Fibroblast of skin of left biceps (primary cell): ENCODE data around the gene ABI1.

Experiments used
- DNase-seq, 2 experiments: peaks; one replicate each; pipeline ENCODE4 v3.0.0-alpha.2; 2013; ENCODE audit warnings: low read depth in 2 of 2

Gene ABI1

DNA sequence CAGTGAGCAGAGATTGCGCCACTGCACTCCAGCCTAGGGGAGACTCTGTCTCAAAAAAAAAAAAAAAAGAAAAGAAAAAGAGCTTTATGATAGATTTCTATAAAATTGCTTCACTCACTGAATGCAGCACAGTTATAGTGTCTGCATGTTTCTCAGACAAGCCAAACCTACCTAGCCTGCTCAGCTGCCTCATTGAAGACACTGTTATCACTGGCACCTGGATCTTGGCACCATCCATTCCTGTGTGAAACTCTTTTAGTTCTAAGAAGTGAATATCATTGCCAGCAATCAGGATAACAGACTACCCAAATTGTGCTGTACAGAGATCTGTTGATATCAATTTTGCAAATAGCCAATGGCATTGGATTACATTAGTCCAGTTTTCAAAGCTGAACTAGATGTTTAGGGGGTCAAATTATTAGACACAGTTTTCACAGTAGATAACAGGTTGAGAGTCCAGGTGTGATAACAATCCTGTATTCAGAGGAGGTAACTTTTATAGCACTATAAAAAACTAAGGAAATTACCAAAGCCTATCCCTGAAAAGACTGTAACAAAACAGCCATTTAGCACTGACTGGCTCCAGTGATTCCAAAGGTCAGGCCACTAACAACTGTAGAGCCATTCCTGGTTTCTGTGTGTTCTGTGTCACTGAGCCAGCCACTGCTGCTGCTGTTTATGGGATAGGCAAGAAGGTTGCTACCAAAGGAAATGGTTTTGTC lies 146.2 kb downstream of the ABI1 start:
- no peak for DNase-seq

DNA sequence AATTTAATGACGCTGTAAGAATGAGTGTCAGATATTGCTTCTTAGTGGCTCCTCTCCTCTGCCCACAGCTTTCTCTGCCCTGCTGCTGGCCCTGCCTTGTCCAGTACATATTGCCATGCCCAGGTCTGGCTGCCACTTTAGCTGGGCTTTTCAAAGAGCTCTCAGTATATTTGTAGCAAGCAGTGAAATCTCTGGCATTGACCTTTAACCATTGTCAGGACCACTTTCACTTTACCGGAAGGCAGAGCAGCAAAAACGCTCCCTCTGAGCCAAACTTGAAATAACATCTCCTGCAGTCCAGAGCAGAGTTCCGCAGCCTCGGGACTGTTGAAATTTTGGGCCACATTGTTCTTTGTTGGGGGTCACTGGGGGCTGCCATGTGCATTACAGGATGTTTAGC lies 149.4 kb downstream of the ABI1 start:
- no peak for DNase-seq

DNA sequence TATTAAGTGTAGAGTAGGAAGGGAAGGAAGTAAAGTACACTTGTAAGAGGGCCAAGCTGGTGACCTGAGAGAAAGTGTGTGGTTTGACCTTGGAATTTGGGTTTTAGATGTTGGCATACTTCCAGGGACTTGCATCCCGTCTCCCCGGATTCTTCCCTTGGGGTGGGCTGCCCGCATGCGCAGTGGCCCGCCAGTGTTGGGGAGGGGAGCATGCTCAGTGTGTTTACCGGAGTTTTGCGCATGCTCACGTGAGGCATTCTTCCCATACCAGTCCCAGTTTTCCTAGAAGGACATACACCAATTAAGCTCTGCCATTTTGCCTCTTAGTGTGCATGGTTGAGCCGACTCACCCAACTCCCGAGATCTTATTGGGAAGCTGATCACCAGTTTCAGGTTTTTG lies 153.8 kb downstream of the ABI1 start:
- DNase-seq = no peak

DNA sequence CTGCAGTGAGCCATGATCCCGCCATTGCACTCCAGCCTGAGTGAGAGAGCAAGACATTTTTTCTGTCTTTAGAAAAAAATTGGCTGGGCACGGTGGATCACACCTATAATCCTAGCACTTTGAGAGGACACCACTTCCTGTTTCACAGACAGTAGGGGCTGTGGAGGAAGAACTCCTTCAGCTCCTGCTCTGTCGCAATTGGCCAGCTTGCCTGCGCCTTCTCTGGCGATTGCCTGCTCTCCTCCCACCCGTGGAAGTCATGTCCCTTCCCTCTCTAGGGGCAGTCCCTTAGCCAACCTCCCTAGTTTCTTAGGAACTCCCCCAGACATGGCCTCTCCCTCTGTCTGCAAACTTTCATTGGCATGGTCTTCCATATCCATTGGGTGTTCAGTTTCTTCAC lies 154.6 kb downstream of the ABI1 start:
- no peak for DNase-seq

DNA sequence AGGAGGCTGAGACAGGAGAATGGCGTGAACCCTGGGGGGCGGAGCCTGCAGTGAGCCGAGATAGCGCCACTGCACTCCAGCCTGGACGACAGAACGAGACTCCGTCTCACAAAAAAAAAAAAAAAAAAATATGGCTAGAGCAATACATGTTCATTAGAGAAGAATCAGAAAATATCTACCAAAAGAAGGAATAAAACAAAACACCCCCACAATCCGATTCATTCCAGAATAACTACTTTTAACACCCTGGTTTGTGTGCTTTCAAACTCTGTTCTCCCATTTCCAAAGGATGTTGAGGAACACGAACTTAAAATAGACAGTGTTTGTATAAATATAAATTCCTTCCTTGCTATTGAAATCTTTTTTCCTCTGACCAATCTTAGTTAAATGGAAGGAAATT lies 156.8 kb downstream of the ABI1 start:
- DNase-seq = no peak

DNA sequence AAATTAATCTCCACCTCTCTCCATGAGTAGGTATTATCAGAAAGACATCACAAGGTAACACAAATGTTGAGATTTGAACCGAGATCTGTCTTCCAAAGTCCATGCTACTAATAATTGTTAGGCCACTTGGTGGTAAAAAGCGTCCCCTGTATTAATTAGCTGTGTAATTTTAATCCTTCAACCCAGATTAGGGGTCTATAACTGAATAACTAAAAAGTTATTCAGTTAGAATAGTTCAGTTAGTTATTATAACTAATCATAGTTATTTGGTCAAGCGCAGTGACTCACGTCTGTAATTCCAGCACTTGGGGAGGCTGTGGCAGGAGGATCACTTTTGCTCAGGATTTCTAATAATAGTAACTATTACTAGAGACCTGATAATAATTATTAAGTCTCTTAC lies 157.7 kb downstream of the ABI1 start:
- no peak for DNase-seq

DNA sequence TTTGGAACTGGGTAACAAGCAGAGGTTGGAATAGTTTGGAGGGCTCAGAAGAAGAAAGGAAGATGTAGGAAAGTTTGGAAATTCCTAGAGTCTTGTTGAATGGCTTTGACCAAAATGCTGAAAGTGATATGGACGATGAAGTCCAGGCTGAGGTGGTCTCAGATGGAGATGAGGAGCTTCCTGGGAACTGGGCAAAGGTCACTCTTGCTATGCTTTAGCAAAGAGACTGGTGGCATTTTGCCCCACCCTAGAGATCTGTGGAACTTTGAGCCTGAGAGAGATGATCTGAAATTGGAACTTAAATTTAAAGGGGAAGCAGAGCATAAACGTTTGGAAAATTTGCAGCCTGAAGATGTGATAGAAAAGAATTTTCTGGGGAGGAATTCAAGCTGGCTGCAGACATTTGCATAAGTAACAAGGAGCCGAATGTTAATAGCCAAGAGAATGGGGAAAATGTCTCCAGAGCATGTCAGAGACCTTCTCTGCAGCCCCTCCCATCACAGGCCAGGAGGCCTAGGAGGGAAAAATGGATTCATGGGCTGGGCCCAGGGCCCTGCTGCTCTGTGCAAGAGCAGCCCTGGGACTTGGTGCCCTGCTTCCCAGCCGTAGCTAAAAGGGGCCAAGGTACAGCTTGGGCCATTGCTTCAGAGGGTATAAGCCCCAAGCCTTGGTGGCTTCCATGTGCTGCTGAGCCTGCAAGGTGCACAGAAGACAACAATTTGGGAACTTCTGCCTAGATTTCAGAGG lies 159.7 kb downstream of the ABI1 start:
- no peak for DNase-seq

DNA sequence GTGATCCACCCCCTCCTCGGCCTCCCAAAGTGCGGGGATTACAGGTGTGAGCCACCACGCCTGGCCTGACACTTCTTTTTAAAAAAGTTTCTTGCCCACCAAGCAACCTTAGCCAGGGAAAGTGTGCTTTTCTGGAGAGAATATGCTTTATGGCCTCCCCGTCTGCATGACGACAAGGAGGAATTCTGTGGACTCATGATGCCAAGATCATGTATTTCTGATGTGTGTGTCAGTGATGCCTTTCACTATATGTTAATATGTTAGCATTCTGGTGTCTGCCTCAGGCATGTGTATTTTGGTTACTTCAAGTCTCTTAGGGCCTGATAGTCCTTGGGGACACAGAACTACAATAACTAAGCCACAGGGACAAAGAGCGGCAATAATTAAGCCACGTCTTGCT lies 161.1 kb downstream of the ABI1 start:
- DNase-seq = no peak

DNA sequence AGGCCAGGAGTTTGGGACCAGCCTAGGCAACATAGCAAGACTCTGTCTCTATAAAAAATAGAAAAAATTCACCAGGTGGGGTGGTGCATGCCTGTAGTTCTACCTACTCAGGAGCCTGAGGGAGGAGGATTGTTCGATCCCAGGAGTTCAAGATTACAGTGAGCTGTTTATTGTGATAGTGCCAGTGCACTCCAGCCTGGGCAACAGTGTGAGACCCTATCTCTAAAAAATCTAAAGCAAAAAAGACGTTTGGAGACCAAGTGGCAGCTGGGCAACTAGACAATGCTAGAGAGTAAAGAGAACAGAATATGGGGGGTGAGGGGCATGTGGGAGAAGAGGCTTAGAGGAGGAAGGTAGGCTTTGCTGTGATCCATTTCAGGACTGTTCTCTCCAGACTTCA lies 161.8 kb downstream of the ABI1 start:
- no peak for DNase-seq

DNA sequence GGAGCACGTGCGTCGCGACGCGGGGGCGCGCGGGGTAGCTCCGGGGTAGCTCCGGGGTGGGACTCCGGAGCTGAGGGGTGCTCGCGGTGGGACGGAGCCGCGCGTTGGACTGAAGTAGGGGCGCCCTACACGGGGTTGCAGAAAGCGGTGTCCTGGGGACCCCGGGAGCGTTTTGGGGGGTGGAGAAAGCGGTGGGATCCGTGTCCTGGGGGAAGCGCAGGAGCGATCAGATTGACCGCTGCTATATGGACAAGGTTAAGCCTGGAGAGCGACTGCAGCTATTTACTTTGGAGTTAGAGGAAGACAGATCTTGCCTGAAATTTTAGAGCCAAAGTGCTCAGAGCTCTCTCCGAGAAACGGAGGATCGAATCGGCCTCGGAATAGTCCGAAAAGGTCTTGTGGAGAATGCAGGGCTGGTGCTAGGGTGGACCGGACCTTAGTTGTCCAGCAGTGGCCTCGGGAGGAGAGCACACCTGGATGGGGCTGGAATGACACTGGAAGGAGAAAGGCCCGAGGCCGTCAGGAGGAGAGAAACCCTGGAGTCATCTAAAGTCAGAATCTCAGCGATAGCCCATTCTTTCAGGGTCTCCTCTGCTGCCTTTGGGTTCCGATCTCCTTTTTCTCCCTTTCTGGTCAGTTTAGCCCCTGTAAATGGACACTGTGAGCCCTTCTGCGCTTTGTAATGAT lies 162.7 kb downstream of the ABI1 start:
- DNase-seq = no peak

DNA sequence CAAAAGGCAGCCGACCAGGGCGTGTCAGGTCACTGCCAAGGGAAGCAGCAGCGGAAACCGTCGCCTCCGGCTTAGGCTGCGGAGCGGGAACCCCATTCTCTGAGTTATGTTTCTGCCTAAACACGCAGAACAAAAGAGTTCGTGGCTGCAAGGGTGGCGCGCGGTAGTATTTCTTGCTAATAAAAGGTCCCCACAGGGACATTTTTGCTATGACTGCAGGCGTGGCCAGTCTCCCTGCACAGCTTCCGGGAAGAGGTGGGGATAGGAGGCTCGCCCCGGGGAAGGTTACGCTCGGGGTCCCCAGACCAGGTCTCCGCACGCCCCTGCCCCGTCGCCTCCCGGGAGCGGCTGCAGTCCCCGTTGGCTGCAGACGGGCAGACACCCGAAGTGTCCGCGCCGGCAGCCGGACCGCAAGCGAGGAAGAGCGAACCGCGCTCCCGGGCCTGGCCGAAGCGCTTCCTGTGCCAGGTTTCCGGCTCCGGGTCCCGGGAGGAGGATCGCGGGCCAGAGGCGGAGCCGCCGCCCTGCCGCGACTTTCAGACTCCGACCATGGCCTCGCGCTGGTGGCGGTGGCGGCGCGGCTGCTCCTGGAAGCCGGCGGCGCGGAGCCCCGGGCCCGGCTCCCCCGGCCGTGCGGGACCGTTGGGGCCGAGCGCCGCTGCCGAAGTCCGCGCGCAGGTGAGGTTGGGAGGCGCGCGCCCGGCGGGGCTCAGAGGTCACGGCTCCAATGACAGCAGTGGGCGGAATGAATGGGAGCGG lies 163.4 kb downstream of the ABI1 start, which contains the start of gene PDSS1:
Gene PDSS1, plus strand, starts transcription at position 539 of the 759 bp plus-strand sequence. Its CDS starts 11 bp downstream, at position 550.
- DNase-seq = peak in 1 of 2 experiments; percentile 20

DNA sequence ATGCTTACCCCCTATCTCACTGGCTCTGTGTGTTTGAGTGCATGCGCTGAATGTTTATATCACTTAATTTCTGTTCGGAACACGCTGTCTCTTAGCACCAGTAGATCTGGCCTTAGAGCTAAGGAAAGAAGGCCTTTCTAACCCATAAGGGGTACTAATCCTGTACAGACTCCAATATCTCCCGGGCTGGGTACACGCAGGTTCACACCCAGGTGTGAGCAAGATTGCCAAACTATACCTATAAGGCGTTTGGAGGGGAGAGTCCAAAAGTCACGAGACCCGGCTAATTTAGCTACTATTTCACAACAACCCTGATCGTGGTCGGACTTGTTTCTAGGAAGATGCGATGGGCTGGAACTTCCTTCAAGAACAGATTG lies 164.0 kb downstream of the ABI1 start:
- no peak for DNase-seq
